HG03095 (cell line): Measurements from ENCODE around the gene SLC40A1.

Experiments
- ATAC-seq: cut with Tn5 transposase; IDR thresholded peaks from one replicate; pipeline ENCODE4 v1.9.1; 2021; ENCODE audit warnings: moderate library complexity; ENCODE audit not compliant: unreplicated experiment

The SLC40A1 gene

GRCh38 chr2:189517847-189518535 is 62.6 kb downstream of the SLC40A1 start:
- no peak for ATAC-seq

DNA sequence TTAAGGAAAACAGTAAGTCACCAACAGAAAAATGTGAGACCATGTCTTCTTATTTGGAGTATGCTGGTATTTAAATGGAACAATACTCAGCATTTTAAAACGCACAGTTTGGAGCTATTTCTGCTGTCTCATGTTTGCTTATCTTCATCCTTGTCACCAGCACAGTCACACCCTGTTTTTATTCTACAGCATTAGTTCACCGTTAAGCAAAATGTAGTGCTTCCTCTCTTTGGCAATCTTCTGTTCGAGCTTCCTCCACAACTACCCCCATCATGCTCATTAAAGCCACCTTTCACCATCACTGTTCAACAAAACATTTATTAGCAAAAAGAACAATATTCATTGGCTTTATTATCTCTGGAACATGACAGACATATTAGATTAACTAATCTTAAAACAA is 64.0 kb downstream of the SLC40A1 start:
- no peak for ATAC-seq

DNA sequence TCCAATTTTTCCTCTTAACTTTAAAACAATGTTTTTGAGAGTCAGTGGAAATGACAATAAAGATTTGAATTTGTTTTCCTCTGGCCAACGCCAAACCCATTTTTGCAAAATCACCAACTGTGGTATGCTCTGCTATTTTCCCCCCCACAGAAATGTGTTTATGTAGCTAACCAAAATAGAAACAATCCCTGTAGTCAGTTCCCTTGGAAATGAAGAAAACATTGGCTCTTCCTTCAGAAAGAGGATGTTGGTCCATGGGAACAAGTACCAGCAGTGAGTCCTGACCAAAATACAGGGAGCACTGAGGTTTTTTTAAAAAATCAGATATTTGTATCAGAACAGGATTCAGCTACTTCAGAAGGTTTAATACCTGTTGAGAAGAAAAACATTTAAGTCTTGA is 65.3 kb downstream of the SLC40A1 start:
- ATAC-seq: no peak

DNA sequence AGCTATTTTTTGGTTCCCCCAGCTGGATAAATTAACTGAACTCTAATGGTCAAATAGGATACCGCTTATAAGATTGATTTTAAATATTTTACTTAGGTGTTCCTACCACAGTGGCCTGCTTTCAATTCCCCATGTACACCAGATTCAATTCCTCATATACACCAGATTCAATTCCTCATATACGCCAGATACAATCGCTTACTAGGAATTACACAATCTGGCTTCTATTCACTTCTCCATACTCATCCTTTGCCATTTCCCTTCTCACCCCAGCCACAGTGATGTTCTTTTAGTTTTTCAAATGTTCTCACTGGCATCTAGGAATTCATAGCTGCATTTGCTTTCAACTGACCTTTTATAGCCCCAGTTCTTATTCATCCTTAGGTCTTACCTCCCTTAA is 66.5 kb downstream of the SLC40A1 start:
- no peak for ATAC-seq

GRCh38 chr2:189512879-189513278 is 67.7 kb downstream of the SLC40A1 start:
- ATAC-seq: no peak

- ATAC-seq: no peak
These were observed 68.6 kb downstream of the SLC40A1 start for GRCh38 chr2:189511960-189512319.

DNA sequence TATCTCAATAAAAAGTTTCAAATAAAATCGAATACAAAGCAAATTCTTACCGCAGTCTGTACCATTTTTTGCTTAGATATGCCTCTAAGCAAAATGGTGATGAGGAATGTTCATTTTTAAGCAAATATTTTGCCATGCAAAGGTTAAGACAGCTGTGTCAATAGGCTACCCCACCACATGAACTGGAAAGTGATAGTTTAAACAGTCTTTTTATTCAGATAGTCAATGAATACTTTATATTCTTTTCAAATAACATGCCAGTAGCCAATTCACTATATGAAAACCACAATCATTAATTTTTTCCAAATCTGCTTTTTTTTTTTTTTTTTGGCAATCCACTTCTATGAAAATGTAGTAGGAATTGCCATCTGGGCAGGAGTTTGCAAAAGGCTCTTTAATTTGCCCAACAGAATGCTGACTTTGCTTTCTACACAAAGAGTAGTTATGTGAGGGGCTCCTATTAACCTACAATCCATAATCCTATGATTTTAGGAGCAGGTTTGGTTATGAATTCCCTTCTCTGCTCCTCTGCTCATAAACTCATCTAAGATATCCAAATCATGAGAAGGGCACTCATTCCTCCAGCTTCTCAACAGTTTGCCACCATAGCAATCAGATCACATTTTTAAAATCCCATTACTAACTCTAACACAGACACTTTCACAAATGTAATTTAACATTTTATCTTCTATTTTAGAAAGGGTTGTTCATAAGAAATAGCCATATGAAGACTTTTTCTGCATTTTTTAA is 69.2 kb downstream of the SLC40A1 start:
- no peak for ATAC-seq
